Karpas-422 (cell line): Measurements from ENCODE around the gene SCARF2. TPM values are rescaled to one million over a fixed set of nuclear protein-coding genes. Genes with fewer than 3 reads are reported as not detected.

Experiments used
- DNase-seq: peaks from one replicate; pipeline ENCODE4 v3.0.0-alpha.2; 2015
- H2AFZ ChIP-seq: fragments of 200-600 bp; sonication (generic); 2 replicates; pipeline ENCODE4 v1.6.1; 2014; ENCODE audit warnings: antibody characterized with exemption, low read length, mixed read lengths
- H3K27ac ChIP-seq: fragments of 200-600 bp; sonication (generic); 2 replicates; pipeline ENCODE4 v1.5.1; 2014; ENCODE audit warnings: mild to moderate bottlenecking, low read length, moderate library complexity
- H3K27me3 ChIP-seq: fragments of 200-600 bp; sonication (generic); 2 replicates; pipeline ENCODE4 v1.6.1; 2014; ENCODE audit warnings: low read length, mixed read lengths
- H3K36me3 ChIP-seq: fragments of 200-600 bp; sonication (generic); 2 replicates; pipeline ENCODE4 v1.6.1; 2014; ENCODE audit warnings: low read length, mixed read lengths; ENCODE audit not compliant: insufficient read depth
- H3K4me1 ChIP-seq: fragments of 200-600 bp; sonication (generic); 2 replicates; pipeline ENCODE4 v1.6.1; 2014; ENCODE audit warnings: mild to moderate bottlenecking, low read length, mixed read lengths
- H3K4me2 ChIP-seq: fragments of 200-600 bp; sonication (generic); 2 replicates; pipeline ENCODE4 v1.6.1; 2014; ENCODE audit warnings: low read length, low read depth, mild to moderate bottlenecking; ENCODE audit not compliant: poor library complexity, severe bottlenecking
- H3K4me3 ChIP-seq: fragments of 200-600 bp; sonication (generic); 2 replicates; pipeline ENCODE4 v1.5.1; 2014; ENCODE audit warnings: mild to moderate bottlenecking, antibody characterized with exemption, low read length, mixed read lengths
- H3K79me2 ChIP-seq: fragments of 200-600 bp; sonication (generic); 2 replicates; pipeline ENCODE4 v1.6.1; 2014; ENCODE audit warnings: mild to moderate bottlenecking, low read length, mixed read lengths
- H3K9ac ChIP-seq: fragments of 200-600 bp; sonication (generic); 2 replicates; pipeline ENCODE4 v1.6.0; 2014; ENCODE audit warnings: low read length
- H3K9me2 ChIP-seq: fragments of 200-600 bp; sonication (generic), shearing (Covaris generic); replicated peaks from 2 replicates; pipeline ENCODE4 v1.6.0; 2014; ENCODE audit warnings: mild to moderate bottlenecking, low read length, moderate library complexity; ENCODE audit not compliant: insufficient read depth
- H3K9me3 ChIP-seq: fragments of 300-700, 200-600 bp; sonication (generic); 2 replicates; pipeline ENCODE4 v1.6.1; 2014; ENCODE audit warnings: low read length, mixed read lengths
- H4K20me1 ChIP-seq: fragments of 200-600 bp; sonication (generic); 2 replicates; pipeline ENCODE4 v1.6.1; 2014; ENCODE audit warnings: mild to moderate bottlenecking, antibody characterized with exemption, low read length, low read depth; ENCODE audit not compliant: insufficient read depth
- total RNA-seq: library from RNA; depleted of rRNA; stranded (reverse); fragments of >200 nt; shearing (Covaris generic); gene quantifications from 2 replicates; pipeline ENCODE4 v1.2.3, GENCODE V29; 2014; ENCODE audit warnings: low replicate concordance

Gene SCARF2
- total RNA-seq, 1 experiment from 2014 or later, result 0.67 TPM

GRCh38 chr22:20401376-20402014, 36.1 kb downstream of the SCARF2 start:
- Histone ChIP-seq H3K9me3 (no peaks in the 10 kb centered on the region), H2AFZ (no peak overlapping the region), H3K9me2 (no peaks in the 10 kb centered on the region), H3K79me2 (no peaks in the 10 kb centered on the region), H4K20me1 (no peaks in the 10 kb centered on the region), H3K36me3 (no peaks in the 10 kb centered on the region), H3K4me1 (peaks cover 2% of the 10 kb centered on the region; the same call in 1 of the 2 replicates), H3K27me3 (no peaks in the 10 kb centered on the region), H3K4me2 (no peak overlapping the region), H3K27ac (no peak overlapping the region), H3K4me3 (no peak overlapping the region), H3K9ac (no peak overlapping the region)
- DNase-seq, result no peak

GRCh38 chr22:20400606-20401375, 36.8 kb downstream of the SCARF2 start:
- H2AFZ ChIP-seq, result no peak overlapping the region
- H3K9ac ChIP-seq, result no peak overlapping the region
- H3K27ac ChIP-seq, result no peak overlapping the region
- H3K4me1 ChIP-seq, result peaks cover 2% of the 10 kb centered on the region; the same call in 1 of the 2 replicates
- H3K4me3 ChIP-seq, result no peak overlapping the region
- H3K36me3 ChIP-seq, result no peaks in the 10 kb centered on the region
- H4K20me1 ChIP-seq, result no peaks in the 10 kb centered on the region
- DNase-seq, result no peak
- H3K4me2 ChIP-seq, result no peak overlapping the region
- no peaks in the 10 kb centered on the region for H3K27me3 ChIP-seq
- no peaks in the 10 kb centered on the region for H3K79me2 ChIP-seq
- H3K9me3 ChIP-seq, result no peaks in the 10 kb centered on the region
- no peaks in the 10 kb centered on the region for H3K9me2 ChIP-seq

- Histone ChIP-seq H3K9me3 (no peaks in the 10 kb centered on the region), H3K9ac (no peak overlapping the region), H3K27me3 (no peaks in the 10 kb centered on the region), H3K79me2 (no peaks in the 10 kb centered on the region), H3K9me2 (no peaks in the 10 kb centered on the region), H3K27ac (no peak overlapping the region), H4K20me1 (no peaks in the 10 kb centered on the region), H3K4me1 (peaks cover 2% of the 10 kb centered on the region; the same call in 1 of the 2 replicates), H3K4me2 (no peak overlapping the region), H3K36me3 (no peaks in the 10 kb centered on the region), H2AFZ (no peak overlapping the region), H3K4me3 (no peak overlapping the region)
- DNase-seq, result no peak
These were observed 37.6 kb downstream of the SCARF2 start for GRCh38 chr22:20399866-20400605.

- H3K4me3 ChIP-seq, result no peak overlapping the region
- DNase-seq, result no peak
- H4K20me1 ChIP-seq, result no peaks in the 10 kb centered on the region
- no peaks in the 10 kb centered on the region for H3K36me3 ChIP-seq
- H2AFZ ChIP-seq, result no peak overlapping the region
- H3K27me3 ChIP-seq, result no peaks in the 10 kb centered on the region
- no peak overlapping the region for H3K9ac ChIP-seq
- no peaks in the 10 kb centered on the region for H3K79me2 ChIP-seq
- H3K9me2 ChIP-seq, result no peaks in the 10 kb centered on the region
- peaks cover 2% of the 10 kb centered on the region; the same call in 1 of the 2 replicates for H3K4me1 ChIP-seq
- H3K9me3 ChIP-seq, result no peaks in the 10 kb centered on the region
- no peak overlapping the region for H3K27ac ChIP-seq
- no peak overlapping the region for H3K4me2 ChIP-seq
These were observed 39.2 kb downstream of the SCARF2 start for GRCh38 chr22:20398420-20398819.

GRCh38 chr22:20397498-20397897, 40.1 kb downstream of the SCARF2 start:
- no peak overlapping the region for H3K27ac ChIP-seq
- H3K9me2 ChIP-seq, result no peaks in the 10 kb centered on the region
- no peak overlapping the region for H3K9ac ChIP-seq
- no peak overlapping the region for H3K4me3 ChIP-seq
- no peaks in the 10 kb centered on the region for H3K27me3 ChIP-seq
- no peaks in the 10 kb centered on the region for H3K36me3 ChIP-seq
- H3K4me1 ChIP-seq, result peaks cover 2% of the 10 kb centered on the region; the same call in 1 of the 2 replicates
- no peak overlapping the region for H3K4me2 ChIP-seq
- DNase-seq, result no peak
- H3K9me3 ChIP-seq, result no peaks in the 10 kb centered on the region
- H4K20me1 ChIP-seq, result no peaks in the 10 kb centered on the region
- H2AFZ ChIP-seq, result no peak overlapping the region
- no peaks in the 10 kb centered on the region for H3K79me2 ChIP-seq

GRCh38 chr22:20396639-20397038, 41.0 kb downstream of the SCARF2 start:
- Histone ChIP-seq H3K9ac (no peak overlapping the region), H3K27me3 (no peaks in the 10 kb centered on the region), H3K4me1 (peaks cover 2% of the 10 kb centered on the region; the same call in 1 of the 2 replicates), H3K27ac (no peak overlapping the region), H4K20me1 (no peaks in the 10 kb centered on the region), H3K9me2 (no peaks in the 10 kb centered on the region), H3K36me3 (no peaks in the 10 kb centered on the region), H3K4me3 (no peak overlapping the region), H3K79me2 (no peaks in the 10 kb centered on the region), H3K9me3 (no peaks in the 10 kb centered on the region), H3K4me2 (no peak overlapping the region), H2AFZ (no peak overlapping the region)
- DNase-seq, result no peak

GRCh38 chr22:20395907-20396287, 41.7 kb downstream of the SCARF2 start:
- Histone ChIP-seq H3K27me3 (no peaks in the 10 kb centered on the region), H3K36me3 (no peaks in the 10 kb centered on the region), H3K4me3 (no peak overlapping the region), H3K79me2 (no peaks in the 10 kb centered on the region), H3K9me2 (no peaks in the 10 kb centered on the region), H3K27ac (no peak overlapping the region), H3K9me3 (no peaks in the 10 kb centered on the region), H3K4me2 (no peak overlapping the region), H3K9ac (no peak overlapping the region), H3K4me1 (no peaks in the 10 kb centered on the region), H2AFZ (no peak overlapping the region), H4K20me1 (no peaks in the 10 kb centered on the region)
- no peak for DNase-seq
